NOMO-1 treated with DMSO at 0.1 percent for 48 hours (cell line): ENCODE results near the gene COA8.
A peak's percentile ranks its signal among the peaks of the same experiment; 100 is the strongest.
"Not testable (repeated sequence)": the region's sequence is repeated elsewhere in the genome, so short reads cannot be mapped to it uniquely, and the experiment has no call there.

Experiments
- DNase-seq: peaks from one replicate; lab custom pipeline; 2025; ENCODE audit not compliant: unreplicated experiment; lab: John Stamatoyannopoulos, UW

Gene COA8

GRCh38 chr14:103568952-103569351, 6.2 kb downstream of the COA8 start:
- DNase-seq = no peak

DNA sequence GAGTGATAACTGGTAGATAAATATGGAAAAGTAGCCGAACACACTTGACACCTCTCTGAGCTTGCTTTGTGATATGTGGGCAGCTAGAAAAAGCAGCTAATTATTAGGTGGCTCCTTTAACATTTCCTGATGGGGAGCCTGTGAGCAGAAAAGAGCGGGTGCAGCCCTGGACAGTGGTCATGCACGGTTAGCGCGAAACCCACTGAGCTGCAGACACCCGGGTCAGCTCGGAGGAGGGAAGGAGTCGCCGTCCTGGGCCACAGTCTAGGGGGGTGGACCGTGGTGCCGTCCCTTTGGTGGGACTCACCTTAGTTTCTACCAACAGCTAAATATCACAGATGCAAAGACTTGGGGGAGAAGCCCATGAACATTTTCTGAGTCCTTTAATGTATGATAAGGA, 6.6 kb downstream of the COA8 start:
- no peak for DNase-seq

DNA sequence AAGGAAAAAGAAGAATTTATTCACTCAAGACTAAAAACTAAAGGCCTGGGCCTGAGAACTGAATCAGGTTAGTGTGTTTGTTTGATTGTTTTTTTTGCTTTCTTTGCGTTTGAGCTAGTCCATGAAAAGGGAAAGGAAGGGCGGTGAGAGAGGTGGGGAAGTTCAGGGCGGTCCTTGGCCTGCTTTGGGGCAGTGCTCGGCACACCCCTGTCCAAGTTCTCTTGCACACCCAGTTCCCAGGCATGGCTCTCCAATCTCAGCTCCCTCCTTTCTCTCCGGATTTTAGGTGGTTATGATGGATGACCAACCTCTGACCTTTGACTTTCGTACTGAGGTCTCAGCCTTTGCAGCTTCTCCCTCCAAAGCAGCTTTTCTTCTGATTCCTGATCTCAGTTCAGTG, 11.3 kb downstream of the COA8 start:
- DNase-seq = no peak

- DNase-seq = no peak
Observed at GRCh38 chr14:103574707-103575285, 12.0 kb downstream of the COA8 start.

GRCh38 chr14:103576371-103577024, 13.7 kb downstream of the COA8 start:
- DNase-seq = no peak

DNA sequence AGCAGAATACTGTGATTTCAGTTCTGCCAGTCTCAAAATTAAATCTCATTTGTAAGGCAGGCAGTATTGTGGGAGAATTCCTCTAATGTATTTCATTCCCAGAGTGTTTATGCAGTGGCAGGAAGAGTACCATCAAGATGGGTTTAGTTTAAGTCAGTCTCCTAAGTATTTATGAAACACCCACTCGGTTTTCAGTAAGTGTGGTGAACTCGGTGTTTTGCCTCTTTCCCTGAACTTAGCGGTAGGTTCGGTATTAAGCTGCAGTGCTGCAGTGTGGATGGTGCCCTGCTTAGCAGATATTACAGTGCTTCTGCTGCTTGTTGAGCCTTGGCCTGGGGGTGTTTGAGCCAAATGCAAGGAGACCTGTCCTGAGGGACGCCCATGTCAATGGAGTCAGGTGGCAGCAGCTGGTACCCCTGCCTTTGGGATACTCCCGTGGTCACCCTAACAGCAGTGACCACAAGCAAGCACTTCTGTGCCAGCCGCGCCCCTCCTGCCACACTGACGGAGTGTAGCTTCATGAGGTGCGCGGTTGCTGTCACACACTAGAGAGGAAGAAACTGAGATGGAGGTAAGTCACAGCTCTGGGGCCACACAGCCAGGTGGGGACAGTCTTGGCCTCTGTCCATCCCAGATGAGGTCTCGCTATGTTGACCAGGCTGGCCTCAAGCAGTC, 15.8 kb downstream of the COA8 start:
- no peak for DNase-seq

DNA sequence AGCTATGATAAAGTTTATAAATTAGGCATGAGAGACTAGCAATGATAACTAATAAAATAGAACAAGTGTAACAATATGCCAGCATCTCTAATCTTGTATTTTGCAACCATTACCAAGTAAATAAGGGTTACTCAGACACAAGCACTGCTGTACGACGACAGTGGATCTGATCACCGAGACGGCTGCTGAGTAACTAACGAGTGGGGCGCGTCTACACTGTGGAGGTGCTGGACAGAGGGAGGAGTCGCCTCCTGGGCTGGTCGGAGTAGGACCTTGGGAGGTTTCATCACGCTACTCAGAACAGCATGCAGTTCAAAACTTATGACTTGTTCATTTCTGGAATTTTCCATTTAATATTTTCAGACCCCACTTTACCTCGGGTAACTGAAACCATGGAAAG, 18.4 kb downstream of the COA8 start:
- DNase-seq = no peak

GRCh38 chr14:103581954-103582703, 19.4 kb downstream of the COA8 start:
- DNase-seq = no peak

DNA sequence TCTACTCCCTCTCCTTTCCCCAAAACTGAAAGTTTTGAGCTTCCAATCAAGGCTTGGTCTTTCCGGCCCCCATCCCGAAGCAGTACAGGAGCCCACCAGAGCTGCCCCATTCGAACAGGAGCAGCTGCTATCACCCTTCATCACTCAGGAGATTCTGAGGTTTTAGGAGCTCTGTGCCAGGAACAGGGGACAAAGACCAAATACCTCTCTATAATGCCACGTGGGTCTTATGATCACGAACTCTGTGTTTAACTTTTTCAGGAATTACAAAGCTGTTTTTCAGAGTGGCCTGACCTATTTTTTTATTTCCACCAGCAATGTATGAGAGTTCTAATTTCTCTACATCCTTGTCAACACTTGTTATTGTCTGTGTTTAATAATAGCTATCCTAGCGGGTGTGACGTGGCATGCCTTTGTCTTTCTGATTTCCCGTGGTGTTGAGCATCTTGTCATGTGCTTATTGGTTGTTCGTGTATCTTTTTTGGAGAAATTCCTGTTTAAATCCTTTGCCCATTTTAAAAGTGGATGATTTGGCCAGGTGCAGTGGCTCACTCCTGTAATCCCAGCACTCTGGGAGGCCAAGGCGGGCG, 21.7 kb downstream of the COA8 start:
- DNase-seq = no peak

GRCh38 chr14:103593577-103593976, 30.8 kb downstream of the COA8 start:
- no peak for DNase-seq

DNA sequence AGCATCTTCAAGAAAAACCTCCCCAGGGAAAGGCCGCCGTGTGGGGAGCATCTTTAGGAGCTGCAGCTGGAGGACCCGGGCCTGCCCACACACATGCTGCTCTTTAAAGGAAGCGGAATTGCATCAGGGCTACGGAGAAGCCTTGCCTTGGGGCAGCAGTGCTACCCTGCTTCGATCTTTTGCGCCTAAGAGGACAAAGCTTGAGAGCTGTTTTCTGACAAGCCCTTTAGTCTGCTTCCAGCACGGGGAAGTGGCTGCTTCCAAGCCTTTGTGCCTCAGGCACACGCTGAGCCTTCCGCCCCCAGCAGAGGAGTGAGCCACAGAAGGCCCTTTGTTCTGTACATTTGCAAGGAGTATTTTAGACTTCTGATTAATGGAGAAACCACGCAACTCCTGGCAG, 31.5 kb downstream of the COA8 start:
- no peak for DNase-seq

GRCh38 chr14:103597623-103598377, 35.0 kb downstream of the COA8 start:
- DNase-seq = no peak

DNA sequence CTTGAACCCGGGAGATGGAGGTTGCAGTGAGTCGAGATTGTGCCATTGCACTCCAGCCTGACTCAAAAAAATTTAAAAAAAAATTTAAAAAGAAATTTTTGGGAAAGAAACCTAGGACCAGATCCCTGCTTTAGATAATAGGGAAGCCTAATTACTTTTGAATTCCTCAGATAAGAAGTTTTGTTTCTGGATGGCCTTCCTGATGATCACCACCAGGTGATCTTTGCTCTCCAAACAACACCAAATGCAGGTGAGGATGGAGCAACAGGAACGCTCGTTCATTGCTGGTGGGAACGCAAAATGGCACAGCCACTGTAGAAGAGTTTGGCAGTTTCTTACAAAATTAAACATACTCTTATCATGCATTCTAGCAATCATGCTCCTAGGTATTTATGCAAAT, 37.7 kb downstream of the COA8 start:
- no peak for DNase-seq

DNA sequence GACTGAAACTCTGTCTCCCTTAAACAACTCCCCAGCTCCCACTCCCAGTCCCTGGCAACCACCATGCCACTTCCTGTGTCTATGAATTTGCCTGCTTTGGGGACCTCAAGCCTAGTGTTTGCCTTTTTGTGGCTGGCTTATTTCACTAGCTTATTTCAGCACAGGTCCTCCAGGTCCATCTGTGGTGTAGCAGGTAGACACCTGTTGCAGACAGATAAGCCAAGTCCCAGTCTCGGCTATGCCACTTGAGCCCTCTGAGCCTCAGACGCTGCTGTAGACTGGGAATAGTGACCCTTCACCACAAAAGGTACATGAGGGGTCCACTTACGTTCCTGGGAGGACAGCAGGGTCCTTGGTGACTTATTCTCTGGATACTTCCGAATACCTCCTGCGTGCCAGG, 41.9 kb downstream of the COA8 start:
- no peak for DNase-seq

DNA sequence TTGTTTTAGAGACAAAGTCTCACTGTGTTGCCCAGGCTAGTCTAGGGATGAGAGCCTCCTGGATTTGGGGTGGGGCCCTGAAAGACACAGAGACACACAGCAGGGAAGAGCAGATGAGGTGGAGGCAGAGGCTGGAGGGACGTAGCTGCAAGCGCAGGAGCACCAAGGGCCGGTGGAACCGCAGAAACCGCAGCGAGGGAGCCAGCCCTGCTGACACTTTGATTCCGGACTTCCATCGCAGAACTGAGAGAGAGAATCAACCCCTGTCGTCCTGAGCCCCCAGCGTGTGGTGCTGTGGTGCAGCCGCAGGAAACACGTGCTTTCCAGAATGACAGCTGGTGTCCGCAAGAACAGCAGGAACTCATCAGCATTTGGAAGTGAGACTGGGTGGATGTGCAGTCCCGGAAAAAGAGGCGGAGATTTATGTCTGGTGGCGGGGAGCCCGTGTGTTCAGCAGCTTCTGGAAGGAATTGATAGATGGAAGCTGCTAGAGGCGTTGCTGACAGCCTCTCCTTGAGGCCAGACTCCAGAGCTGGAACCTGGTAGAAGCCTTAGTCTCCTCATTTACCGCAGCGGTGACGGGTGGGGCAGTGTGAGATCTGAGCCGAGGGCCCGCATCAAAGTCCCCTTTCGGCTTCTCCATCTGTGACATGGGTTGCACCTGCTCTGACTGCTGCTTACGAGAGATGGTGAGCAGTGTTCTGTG, 44.4 kb downstream of the COA8 start:
- peak; percentile 94 for DNase-seq

GRCh38 chr14:103607822-103608221, 45.1 kb downstream of the COA8 start:
- DNase-seq = no peak

GRCh38 chr14:103609081-103609480, 46.3 kb downstream of the COA8 start:
- DNase-seq = not testable (repeated sequence)

DNA sequence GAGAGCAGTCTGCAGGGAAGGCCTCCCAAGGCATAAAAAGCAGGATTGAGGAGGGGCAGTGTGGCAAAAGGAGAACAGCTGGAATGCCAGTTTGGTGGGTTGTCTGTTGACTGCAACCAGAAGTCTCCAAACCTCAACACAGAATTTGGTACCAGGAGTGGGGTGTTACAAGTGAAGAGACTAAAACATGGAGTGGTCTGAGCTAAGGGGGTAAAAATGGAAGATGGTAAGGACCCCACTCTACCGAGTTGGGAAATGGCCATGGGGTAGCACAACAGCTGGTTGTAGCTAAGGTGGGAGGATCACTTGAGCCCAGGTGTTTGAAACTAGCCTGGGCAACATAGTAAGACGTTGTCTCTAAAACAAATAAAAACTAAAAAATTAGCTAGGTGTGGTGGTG, 48.5 kb downstream of the COA8 start:
- DNase-seq = no peak

GRCh38 chr14:103613517-103613916, 50.8 kb downstream of the COA8 start:
- DNase-seq = no peak

GRCh38 chr14:103616635-103617300, 54.0 kb downstream of the COA8 start:
- DNase-seq = no peak
